H1 (cell line): ENCODE data around the gene LRRC45.

ENCODE experiments used
- HDAC6 ChIP-seq: IDR thresholded peaks from one replicate; pipeline ENCODE4 v1.7.1; 2012; ENCODE audit warnings: low read depth, mild to moderate bottlenecking, inconsistent platforms, low read length, moderate library complexity
- POLR2AphosphoS5 ChIP-seq: IDR thresholded peaks from 2 replicates; pipeline ENCODE4 v1.6.1; 2011; ENCODE audit warnings: low read depth, low read length
- SRF ChIP-seq: IDR thresholded peaks from 2 replicates; pipeline ENCODE4 v1.6.1; 2011; ENCODE audit warnings: mild to moderate bottlenecking, low read depth, low read length, moderate library complexity

GRCh38 chr17:82018989-82019689 lies 4.0 kb upstream of the LRRC45 start:
- TF ChIP-seq HDAC6 (no peak), POLR2AphosphoS5 (no peak), SRF (no peak)
